Psoas muscle (tissue), 8 donors: ENCODE measurements around the gene TFAP2D. TPM values are rescaled to one million over a fixed set of nuclear protein-coding genes. Genes with fewer than 3 reads are reported as not detected.
A peak's percentile ranks its signal among the peaks of the same experiment; 100 is the strongest.

Experiments used
- ATAC-seq, 4 donors: fragments of 200-7000 bp; cut with Tn5 transposase; one replicate each; pipeline ENCODE4 v1.9.1; 2020; ENCODE audit warnings: moderate library complexity in 3 of 4, mild to moderate bottlenecking in 2 of 4
- DNase-seq, 2 donors: peaks; one replicate each; pipeline ENCODE4 v3.0.0-alpha.2; 2020
- H3K27ac ChIP-seq: fragments of 200-600 bp; one replicate; pipeline ENCODE4 v1.8.0; 2022
- H3K27me3 ChIP-seq, 3 donors: fragments of 200-600 bp in 1 of 3; one replicate each; pipeline versions ENCODE4 v1.6.1 to v1.8.0; 2013 to 2022; ENCODE audit warnings: low read length in 2 of 3, mild to moderate bottlenecking in 2 of 3, moderate library complexity in 1 of 3; ENCODE audit not compliant: insufficient read depth in 3 of 3
- H3K36me3 ChIP-seq, 2 donors: fragments of 200-600 bp in 1 of 2; one replicate each; pipeline versions ENCODE4 v1.6.1 to v1.8.0; 2013 to 2022; ENCODE audit warnings: low read depth in 1 of 2, mild to moderate bottlenecking in 1 of 2, moderate library complexity in 1 of 2; ENCODE audit not compliant: insufficient read depth in 1 of 2
- H3K4me1 ChIP-seq: fragments of 200-600 bp; one replicate; pipeline ENCODE4 v1.8.0; 2022
- H3K4me3 ChIP-seq: fragments of 200-600 bp; one replicate; pipeline ENCODE4 v1.8.0; 2022; ENCODE audit warnings: mild to moderate bottlenecking
- H3K9me3 ChIP-seq: fragments of 200-600 bp; one replicate; pipeline ENCODE4 v1.8.0; 2022
- WGBS, 3 donors: extraction: QIAGEN DNeasy Blood & Tissue Kit; methylation state at CpG; one replicate each; pipeline versions ENCODE4 v1.1.6 to v1.1.7; 2013; 5-methylcytosine and 5-hydroxymethylcytosine counted together
- intact Hi-C, 2 donors: fragments of 100-400 bp; cut with DNase I; formaldehyde crosslinking; loops; one replicate each; pipeline versions ENCODE4 v1.11.0 to v1.14.2; 2022
- polyA plus RNA-seq, 3 donors: library from polyadenylated mRNA; stranded (reverse); fragments of 200-250 nt; gene quantifications; one replicate each; pipeline ENCODE4 v1.2.3, GENCODE V29; 2013
- total RNA-seq, 4 donors: library from RNA; stranded (reverse); fragmentation: NEBNext Ultra II Directional in 2 of 4; extraction: Animal tissue kit (Norgen Biotek cat#: 25700) in 2 of 4; gene quantifications; one replicate each; pipeline versions ENCODE4 v1.2.1 to v1.2.4, GENCODE V29; 2021 to 2023
- TF ChIP-seq, protein P1 (sequence below): fragments of 200-600 bp; IDR thresholded peaks from one replicate; pipeline ENCODE4 v1.8.0; 2022; ENCODE audit warnings: antibody characterized with exemption
- donor health status: healthy with polysubstance abuse.
- donor health status: DM: no; HTN: no; CAD: no; lungs with moderate emphysema.
- donor health status: Bipolar disorder and iron deficiency.
- donor health status: healthy.
- donor health status: DM: yes; HTN: yes; CAD: no.
- donor health status: DM: no; HTN: no; CAD: no.
- donor health status: DM: no; HTN: no; CAD: no.
- donor health status: DM: yes; HTN: yes; CAD: no.

TFAP2D gene
- total and polyA plus RNA-seq, 7 donors, result not detected

DNA sequence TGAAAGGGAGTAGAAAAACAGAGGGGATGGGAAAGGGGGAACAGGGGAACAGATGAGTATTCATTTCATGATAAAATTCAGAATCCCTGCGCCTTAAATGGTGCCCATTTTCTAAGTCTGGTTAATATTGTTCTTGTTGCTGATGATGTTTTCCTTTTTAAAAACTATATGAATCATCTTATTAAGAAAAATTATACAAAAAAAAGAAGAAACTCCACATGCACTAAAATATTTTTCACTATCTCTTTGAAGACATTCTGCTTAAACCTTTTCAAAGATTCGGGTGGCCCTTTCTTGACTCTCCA lies 104.3 kb downstream of the TFAP2D start:
- peaks cover 14 to 84% (median 17%) of the 10 kb centered on the region in 3 donors for H3K27me3 ChIP-seq

DNA sequence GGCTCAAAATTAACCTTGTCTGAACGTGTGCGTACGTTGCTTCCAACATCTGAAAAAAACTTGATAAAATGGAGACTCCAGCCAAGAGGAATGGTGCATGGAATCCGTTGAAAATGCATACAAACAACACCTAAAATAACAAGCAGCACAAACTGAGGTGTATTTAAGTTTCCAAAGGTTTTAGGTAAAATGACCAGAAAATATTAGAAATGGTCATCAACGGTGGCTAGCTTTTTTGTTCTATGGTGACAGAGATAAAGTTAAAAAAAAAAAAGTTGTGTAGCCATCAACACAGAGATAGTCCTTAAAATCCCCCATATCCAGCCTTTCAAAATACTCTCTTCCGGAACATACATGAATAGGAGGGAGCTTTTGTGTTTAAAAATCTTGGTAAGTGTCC lies 104.7 kb downstream of the TFAP2D start:
- ATAC-seq (no peak), DNase-seq (no peak)
- 18 to 20% (median 20%) methylated on average over 6 of the region's 6 CpGs for WGBS, 3 donors
- peaks cover 14 to 88% (median 19%) of the 10 kb centered on the region in 3 donors for H3K27me3 ChIP-seq
- intact Hi-C loops, result loop anchor here (5.0 to 10.0 kb wide), 4 partner anchors 537 to 1204 kb away; no protein-coding TSS in a partner anchor
- TF ChIP-seq, protein P1, sequence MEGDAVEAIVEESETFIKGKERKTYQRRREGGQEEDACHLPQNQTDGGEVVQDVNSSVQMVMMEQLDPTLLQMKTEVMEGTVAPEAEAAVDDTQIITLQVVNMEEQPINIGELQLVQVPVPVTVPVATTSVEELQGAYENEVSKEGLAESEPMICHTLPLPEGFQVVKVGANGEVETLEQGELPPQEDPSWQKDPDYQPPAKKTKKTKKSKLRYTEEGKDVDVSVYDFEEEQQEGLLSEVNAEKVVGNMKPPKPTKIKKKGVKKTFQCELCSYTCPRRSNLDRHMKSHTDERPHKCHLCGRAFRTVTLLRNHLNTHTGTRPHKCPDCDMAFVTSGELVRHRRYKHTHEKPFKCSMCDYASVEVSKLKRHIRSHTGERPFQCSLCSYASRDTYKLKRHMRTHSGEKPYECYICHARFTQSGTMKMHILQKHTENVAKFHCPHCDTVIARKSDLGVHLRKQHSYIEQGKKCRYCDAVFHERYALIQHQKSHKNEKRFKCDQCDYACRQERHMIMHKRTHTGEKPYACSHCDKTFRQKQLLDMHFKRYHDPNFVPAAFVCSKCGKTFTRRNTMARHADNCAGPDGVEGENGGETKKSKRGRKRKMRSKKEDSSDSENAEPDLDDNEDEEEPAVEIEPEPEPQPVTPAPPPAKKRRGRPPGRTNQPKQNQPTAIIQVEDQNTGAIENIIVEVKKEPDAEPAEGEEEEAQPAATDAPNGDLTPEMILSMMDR, result no peak
- no peak overlapping the region for H3K4me3 ChIP-seq
- no peaks in the 10 kb centered on the region for H3K9me3 ChIP-seq
- H3K27ac ChIP-seq, result no peak overlapping the region
- peaks cover 4% of the 10 kb centered on the region for H3K4me1 ChIP-seq
- H3K36me3 ChIP-seq, result no peaks in the 10 kb centered on the region

More for the DNA sequence above, 104.3 kb downstream of the TFAP2D start:
- TF ChIP-seq, protein P1, result no peak
- H3K4me1 ChIP-seq, result peaks cover 4% of the 10 kb centered on the region
- no peaks in the 10 kb centered on the region for H3K36me3 ChIP-seq
- H3K9me3 ChIP-seq, result no peaks in the 10 kb centered on the region
- H3K27ac ChIP-seq, result no peak overlapping the region
- ATAC-seq (no peak), DNase-seq (no peak)
- no peak overlapping the region for H3K4me3 ChIP-seq
- 42 to 55% (median 46%) methylated on average over 2 of the region's 2 CpGs for WGBS, 3 donors
- intact Hi-C loops, result loop anchor here (5.0 to 10.0 kb wide), 4 partner anchors 537 to 1205 kb away; no protein-coding TSS in a partner anchor

DNA sequence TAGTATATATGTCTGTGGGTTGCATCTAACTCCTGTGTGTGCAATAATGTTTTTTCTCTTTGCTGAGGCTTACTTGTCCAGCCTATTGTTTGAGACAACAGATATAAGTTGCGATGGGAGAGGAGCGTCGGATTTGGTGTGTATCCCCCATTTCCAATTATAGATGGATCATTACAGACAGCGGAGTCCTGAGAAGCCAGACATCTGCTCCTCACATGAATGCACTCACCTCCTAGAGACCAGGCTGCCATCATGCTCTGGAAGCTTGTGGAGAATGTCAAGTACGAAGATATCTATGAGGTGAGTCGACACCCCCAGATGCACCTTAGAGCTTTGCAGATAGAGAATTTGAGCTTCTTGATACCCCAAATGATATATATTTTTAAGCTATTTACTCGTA lies 105.3 kb downstream of the TFAP2D start, which contains the start of gene TFAP2B:
TSS of gene TFAP2B (plus strand) at position 199 of the 400 bp plus-strand sequence. CDS start at position 220, 21 bp downstream.
- H3K27ac ChIP-seq, result no peak within 1 kb of the TSS
- peak within 1 kb of the TSS; percentile 30 for H3K4me3 ChIP-seq
- intact Hi-C loops, result loop anchor here (5.0 to 10.0 kb wide), 4 partner anchors 536 to 1204 kb away; no protein-coding TSS in a partner anchor
- H3K27me3 ChIP-seq, result peaks cover 14 to 95% (median 23%) of the 10 kb centered on the region in 3 donors
- H3K36me3 ChIP-seq, result no peaks in the 10 kb centered on the region
- ATAC-seq (no peak), DNase-seq (no peak)
- peaks cover 4% of the 10 kb centered on the region for H3K4me1 ChIP-seq
- H3K9me3 ChIP-seq, result no peaks in the 10 kb centered on the region
- 12 to 19% (median 14%) methylated on average over 7 of the region's 7 CpGs for WGBS, 3 donors
- TF ChIP-seq, protein P1, result no peak

DNA sequence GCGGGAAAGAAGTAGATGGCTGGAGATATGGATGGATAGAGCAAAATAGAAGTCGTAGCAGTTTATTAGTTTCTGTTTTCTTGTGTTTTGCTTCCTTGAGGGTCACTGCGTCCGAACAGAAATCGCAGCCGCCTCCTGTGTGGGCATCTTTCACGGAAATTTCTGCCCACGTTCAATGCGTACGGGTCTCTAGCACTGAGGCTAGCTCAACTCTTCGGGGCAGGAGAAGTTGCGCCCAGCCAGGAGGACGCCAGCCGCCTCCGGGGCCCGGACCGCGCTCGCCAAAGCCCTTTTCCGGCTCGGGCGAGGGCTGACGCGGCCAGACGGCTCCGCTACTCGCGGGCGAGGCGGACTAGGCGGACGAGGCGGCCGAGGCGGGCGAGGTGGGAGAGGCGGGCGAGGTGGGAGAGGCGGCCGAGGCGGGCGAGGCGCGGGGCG lies 106.2 kb downstream of the TFAP2D start:
- TF ChIP-seq, protein P1, result no peak
- no peak for DNase-seq
- intact Hi-C loops, result loop anchor here (5.0 to 10.0 kb wide), 4 partner anchors 535 to 1203 kb away; no protein-coding TSS in a partner anchor
- Histone ChIP-seq H3K36me3 (no peaks in the 10 kb centered on the region), H3K27me3 (peaks cover 11 to 100% (median 27%) of the 10 kb centered on the region in 3 donors), H3K4me3 (peak overlapping the region; percentile 30), H3K4me1 (peaks cover 4% of the 10 kb centered on the region), H3K9me3 (no peaks in the 10 kb centered on the region), H3K27ac (no peak overlapping the region)
- WGBS, 3 donors, result 1 to 2% (median 1%) methylated on average over 42 to 45 of the region's 45 CpGs
- no peak for ATAC-seq
